ENCODE results near the gene KCNA10.

Gene KCNA10

DNA sequence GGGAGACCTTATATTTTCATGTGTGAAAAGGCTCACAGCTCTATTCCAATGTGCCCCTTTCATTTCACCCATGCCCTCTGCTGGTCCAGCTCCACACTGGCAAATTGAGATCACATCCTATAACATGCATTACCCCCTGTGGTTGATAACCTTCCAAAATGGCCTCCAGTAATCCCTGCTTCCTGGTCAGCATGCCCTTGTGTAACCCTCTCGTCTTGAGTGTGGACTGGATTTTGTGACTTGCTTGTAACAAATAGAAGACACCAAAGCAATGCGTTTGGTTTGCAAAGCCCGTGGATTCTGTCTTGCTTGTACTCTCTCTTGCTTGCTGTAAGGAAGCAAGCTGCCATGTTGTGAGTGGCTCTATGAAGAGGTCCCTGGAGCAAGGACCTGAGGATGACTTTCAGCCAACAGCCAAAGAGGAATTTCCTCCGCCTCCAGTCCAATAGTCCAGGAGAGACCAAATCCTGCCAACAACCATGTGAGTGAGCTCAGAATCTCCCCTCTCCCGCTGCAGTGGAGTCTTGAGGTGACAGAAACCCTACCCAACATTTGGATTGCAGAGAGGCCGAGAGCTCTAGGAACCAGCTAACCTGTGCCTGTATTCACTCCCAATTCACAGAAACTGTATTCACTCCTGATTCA lies 17.4 kb downstream of the KCNA10 start:
- no peak for DNase-seq (ENCODE audit: low read depth, low spot score)

DNA sequence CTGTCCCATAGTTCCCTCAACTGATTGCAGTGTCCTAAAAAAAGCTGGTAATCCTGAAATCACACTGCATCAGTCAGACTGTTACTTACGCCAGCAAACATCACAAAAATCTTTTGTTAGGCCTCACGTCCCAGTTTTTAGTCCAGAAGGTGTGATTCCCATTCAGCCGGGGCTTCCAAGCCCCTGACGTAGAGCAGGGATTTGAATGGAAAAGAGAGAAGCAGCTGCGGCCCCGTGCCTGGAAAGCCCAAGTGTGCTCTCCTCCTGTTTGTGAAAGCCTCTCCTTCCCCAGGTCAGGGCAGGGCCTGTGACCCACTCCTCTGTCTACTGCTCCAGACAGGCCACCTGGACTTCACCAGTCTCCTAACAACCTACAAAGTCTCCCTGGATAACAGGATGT lies 20.7 kb downstream of the KCNA10 start:
- no peak for DNase-seq (ENCODE audit: low read depth, low spot score)

DNA sequence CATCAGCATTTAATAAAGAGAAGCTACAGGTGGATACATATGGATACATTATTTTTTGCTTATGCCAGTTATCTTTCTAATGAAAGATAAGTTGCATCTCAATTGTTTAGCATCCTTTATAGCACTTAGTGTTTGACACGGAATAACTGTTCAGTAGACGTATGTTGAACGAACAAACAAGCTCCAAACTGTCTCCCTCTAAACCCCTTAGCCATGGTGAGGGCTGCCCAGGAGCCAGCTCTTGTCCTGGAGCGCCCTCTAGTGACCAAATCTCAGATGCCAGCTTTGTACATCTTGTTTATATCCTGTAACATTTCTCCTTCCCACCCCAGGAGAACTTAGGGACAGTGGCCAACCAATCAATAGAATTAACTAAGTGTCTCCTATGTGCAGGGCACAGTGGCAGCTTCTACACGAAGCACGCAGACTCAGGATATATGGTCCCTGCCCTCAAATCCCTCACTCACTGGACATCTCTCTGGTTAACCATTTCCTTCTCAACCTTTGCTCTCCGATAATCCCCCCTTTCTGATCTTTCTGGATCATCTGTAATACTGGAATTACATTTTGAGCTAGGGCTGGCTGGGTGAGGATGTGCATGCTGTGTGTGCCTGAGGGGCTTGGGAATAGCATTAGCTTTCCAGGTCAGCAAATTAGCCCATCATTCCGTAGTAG lies 22.9 kb downstream of the KCNA10 start:
- peak; percentile 56 for DNase-seq (ENCODE audit: low read depth, low spot score)

DNA sequence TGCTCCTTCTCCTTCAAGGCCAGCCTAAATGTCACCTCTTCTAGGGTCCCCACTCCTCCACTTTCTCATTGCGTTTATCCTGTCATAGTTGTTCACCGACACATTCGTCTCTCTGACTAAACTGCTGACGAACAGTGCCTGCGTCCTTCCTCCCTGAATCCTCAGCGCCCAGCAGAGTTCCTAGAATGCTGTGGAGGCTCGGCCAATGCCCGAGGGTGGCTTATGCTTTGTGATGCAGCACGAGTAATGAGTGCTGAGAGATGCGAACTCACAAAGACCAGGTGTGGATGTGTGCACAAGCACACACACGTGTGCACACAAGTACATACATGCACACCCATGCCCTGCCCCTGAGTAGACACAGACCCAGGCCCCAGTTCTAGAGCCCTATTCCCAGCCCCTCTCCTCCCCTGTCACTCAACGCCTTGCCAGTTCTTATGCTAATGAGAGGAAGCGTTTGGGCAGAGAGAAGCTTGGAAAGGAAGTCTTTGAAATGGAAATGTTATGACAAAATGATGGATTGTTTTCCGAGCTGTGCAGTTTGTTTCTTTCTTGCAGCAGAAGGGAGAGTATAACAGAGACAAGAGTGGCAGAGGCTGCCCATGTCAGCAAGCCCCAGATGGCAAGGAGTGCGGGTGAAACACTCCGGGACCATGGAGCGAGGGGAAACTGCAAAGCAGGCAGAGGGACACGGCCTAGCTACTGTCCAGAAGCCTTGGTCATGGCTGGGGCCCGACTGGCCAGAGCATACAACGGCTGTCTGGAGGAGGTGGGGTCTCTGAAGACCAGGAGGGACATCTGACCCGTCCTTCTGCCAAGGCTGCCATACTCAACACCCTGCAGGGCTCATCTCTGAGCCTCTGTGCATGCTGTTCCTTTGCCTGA lies 24.2 kb downstream of the KCNA10 start:
- DNase-seq (ENCODE audit: low read depth, low spot score) = no peak

DNA sequence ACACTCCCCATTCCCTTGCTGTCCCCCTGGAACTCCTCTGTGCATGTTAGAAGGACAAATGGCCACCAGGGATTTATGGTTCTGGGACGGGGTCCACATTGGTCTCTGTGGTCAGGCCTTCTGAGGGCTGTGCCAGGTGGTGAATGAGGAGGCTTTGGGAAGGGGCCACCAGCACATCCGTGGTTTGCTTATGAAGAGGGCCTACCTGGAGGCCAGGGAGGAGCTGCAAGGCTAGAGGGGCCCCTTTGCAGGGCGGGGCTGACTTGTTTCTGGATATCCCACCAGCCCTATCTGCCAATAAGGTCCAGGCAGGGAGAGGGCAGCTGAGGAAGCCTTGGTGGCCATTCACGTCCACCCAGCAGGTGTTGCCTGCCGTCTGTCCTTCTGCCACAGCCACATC lies 24.9 kb downstream of the KCNA10 start:
- no peak for DNase-seq (ENCODE audit: low read depth, low spot score)

DNA sequence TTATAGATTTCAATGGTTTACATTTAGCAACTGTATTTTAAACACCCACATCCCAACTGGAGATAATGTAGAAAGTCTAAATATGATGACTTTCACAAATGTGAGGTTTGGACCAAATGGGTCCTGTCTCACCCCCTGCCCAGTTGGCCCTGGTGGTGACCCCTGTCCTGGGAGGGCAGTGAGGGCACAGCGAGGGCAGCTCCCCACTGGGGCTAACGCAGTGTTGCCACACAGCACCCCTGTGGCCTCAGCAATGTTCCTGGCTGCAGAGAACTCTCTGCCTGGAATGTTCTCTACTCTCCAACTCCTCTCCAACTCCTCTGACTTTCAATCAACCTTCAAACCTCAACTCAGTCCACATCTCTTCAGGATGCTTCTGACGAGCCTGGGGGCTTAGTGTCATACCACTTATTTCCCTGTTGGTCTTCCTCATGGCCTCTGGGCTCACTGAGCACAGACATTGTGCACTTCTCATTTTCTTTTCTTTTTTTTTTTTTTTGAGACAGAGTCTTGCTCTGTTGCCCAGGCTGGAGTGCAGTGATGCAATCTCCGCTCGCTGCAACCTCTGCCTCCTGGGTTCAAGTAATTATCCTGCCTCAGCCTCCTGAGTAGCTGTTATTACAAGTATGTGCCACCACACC lies 25.8 kb downstream of the KCNA10 start:
- no peak for DNase-seq (ENCODE audit: low read depth, low spot score)

DNA sequence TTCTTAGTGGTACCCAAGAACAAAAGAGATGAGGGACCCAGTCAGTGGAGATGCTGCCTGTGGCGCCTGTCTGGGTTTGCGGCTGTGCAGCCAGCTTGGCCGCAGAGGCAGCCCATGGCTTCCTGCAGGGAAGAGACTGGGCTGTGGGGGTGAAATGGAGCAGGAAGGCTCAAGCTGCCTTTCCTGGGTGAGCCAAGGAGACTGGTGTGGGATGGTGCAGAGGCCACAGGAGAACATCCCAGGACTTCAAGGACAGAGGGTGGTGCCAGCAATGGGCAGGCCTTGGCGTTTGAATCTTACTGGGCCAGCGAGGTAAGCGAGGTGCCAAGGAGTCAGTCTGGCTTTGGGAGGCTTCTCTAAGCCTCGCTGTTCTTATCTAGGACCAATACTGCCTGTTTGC lies 26.4 kb downstream of the KCNA10 start:
- no peak for DNase-seq (ENCODE audit: low read depth, low spot score)

DNA sequence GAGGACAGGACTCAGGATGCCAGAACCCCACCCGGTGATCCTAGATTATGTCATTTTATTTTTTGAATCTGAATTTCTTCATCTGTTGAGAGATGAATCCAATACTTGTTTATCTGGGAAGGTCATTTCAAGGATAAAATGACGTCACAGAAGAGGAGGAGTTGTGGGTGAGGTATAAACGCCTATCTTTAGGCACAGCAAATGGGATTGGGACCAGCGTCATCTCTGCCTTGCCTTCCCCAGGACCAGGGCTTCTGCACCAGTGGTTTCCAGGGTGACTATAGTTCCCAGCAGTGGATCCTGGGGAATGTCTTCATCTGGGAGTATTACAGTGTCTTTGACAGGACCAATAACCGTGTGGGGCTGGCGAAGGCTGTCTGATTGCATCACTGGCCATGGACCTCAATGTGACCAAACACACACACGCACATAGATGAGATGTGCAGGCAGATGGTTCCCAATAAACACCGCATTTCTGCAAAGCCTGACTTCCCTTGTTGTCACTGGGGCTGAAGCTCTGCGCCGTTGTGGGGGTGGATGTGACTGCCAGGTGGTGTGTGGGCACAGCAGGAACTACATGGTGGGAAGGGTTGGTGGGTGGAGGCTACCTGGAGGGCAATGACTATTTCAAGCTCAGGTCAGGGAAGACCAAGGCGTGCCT lies 28.1 kb downstream of the KCNA10 start:
- DNase-seq (ENCODE audit: low read depth, low spot score) = no peak

DNA sequence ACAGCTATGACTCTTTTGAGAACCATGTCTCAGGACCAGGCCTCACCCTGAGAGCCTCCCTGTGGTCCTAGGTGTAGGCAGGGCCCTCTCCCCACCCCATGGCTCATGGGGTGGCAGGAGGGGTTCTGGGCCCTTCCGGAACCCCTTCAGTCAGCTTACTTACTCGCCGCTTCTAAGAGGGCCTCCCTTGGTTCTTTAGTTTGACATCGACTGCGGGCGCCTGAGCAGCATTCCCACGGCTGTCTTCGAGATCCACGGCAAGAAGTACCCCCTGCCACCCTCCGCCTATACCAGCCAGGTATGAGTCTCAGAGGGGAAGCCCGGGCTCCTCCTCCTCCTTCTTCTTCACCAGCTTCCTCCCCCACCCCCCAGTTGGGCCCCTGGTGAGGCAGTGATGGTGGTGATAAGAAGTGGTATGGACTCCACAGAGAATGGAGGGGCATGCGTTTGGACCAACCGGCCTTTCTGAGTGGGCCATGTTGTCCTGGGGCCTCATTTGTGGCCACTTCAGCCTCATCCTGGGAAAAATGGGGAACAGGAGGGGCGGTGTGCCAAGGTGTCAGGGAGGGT lies 28.9 kb downstream of the KCNA10 start:
- DNase-seq (ENCODE audit: low read depth, low spot score) = no peak

DNA sequence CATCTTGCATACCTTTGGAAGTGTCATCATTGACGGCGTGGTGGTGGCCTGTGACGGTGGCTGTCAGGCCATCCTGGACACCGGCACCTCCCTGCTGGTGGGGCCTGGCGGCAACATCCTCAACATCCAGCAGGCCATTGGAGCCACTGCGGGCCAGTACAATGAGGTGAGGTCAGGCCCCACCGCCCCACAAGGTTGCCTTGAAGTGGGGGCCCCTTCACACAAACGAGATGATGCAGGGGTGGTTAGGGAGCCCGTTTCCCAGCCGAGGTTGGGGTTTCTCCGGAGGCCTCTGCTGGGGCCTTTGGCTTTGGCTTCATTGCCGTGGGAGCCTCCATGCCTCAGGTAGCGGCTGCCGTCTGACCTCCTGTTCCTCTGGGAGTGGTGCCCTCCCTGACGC lies 29.6 kb downstream of the KCNA10 start:
- no peak for DNase-seq (ENCODE audit: low read depth, low spot score)

DNA sequence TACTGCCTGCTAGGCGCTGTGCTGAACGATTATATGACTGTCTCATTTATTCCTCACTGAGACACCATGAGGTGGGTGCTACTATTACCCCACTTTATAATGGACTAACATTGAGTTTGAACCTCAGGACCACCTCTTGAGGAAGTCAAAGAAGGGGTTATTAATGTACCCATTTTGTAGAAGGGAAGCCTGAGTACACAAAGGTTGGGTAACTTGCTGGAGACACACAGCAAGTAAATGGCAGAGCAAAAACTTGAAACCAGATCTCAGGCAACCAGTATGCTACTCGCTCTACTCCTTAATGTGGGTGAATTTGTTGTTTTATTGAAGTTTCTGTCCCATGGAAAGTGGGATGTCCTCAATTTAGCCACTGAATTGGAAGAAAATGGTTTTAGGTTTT lies 30.1 kb downstream of the KCNA10 start:
- no peak for DNase-seq (ENCODE audit: low read depth, low spot score)

DNA sequence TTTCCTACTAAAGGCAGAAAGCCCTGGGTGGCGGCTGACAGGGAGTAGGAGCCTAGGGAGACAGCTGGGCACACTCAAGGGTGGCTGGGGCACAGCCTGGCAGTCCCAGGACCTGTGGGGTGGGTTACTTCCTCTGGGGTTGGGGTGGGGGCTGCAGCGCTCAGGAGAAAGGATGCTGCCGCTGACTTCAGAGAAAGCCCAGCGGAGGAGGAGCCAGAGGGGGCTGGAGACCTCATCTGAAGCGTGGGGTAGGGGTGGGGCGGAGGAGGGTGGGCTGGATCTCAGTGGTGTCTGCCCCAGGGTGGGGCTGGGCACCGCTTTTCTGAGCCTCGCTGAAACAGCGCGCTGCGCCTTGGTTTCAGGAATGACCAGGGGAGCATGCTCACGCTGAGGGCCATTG lies 30.8 kb downstream of the KCNA10 start:
- DNase-seq (ENCODE audit: low read depth, low spot score) = no peak

DNA sequence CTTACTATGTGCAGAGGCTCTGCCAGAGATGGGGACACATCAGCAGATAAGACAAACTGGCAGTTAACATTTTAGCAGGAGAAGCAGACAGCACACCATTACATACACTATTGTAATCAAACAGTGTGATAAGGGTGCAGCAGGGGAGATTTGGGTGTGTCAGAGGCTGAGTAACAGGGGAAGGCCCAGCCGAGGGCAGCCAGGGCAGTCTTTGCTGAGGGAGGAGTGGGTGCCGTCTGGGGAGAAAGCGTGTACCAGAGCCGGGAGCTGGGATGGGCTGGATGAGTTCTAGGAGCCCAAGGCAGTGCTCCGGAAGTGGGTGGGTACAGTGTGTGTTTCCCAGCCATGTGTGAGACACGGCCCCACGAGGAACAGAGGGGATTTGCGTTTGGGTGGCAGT lies 31.2 kb downstream of the KCNA10 start:
- DNase-seq (ENCODE audit: low read depth, low spot score) = no peak

DNA sequence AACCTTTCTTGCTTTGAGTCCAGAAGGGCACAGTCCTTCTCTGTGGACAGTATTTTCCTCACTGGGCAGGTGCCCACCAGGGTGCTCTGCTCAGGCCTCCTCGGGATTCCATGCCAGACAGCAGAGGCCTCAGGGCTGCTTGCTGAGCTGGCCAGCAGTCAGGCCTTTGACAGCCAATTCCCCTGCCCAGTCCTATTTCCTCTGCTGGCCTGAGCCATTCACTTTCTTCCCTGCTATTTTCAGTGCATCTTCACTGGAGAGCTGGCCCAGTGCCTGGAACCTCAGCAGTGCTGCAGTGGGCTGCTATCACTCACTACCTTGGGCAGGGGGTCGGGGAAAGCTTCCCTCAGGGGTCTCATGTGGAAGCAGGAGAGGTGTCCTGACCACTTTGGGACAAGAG lies 33.2 kb downstream of the KCNA10 start:
- DNase-seq (ENCODE audit: low read depth, low spot score) = no peak

DNA sequence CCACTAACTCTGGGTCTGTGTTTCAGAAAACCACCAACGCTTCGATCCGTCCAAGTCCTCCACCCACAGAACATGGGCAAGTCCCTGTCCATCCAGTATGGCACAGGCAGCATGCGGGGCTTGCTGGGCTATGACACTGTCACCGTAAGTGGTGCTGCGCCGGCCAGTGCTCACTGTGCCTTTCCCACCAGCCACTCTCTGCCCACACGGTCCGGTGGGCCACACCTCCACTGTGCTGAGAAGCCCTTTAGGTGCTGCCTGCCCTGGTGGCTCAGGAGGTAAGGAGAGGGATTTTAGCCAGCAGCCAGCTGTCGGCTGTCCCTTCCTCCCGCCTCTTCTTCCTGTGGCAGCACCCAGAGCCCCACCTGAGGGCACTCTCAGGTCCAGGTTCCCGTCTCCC lies 34.2 kb downstream of the KCNA10 start:
- no peak for DNase-seq (ENCODE audit: low read depth, low spot score)

DNA sequence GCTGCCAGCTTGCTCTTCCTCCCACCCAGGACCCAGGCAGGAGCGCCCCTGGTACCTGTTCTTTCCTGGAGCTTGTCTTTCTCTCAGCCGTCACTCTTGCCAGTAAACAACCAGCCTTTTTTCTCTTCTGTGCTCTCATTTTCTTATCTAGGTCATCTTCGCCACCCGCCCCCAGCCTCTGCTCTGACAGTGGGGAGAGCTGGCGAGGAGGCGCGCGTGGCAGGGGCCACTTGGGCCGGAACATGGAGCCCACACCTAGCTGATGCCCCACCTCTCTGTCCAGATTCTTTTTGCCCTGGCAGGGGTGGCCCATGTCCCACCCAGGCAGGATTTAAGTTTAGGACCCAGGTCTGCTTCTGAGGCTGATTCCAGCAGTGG lies 35.7 kb downstream of the KCNA10 start:
- DNase-seq (ENCODE audit: low read depth, low spot score) = no peak

DNA sequence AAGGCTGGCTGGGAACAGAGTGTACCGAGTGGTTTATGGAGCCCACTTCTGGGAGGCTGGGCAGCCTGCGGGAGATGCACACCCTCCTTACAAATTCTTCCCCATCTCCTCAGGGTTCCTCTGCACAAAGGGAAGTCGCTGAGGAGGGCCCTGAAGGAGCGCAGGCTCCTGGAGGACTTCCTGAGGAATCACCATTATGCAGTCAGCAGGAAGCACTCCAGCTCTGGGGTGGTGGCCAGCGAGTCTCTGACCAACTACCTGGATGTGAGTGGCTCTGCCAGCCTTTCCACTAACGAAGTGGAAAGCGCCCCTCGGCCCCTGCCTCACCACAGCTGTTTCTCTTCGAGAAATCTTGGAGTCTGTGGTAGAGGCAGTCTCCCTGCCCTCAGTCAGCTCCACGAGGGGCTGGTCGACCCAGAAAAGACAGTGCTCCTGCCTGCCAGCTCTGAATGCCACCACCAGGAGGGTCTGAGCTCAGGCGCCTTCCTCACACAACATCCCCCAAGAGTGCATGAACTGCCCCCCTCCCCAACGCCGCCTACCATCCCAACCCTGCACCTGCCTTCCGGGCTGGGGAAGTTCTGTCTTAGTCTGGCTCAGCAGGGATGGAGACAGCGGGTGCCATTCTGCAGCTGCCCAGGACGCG lies 36.2 kb downstream of the KCNA10 start:
- no peak for DNase-seq (ENCODE audit: low read depth, low spot score)

DNA sequence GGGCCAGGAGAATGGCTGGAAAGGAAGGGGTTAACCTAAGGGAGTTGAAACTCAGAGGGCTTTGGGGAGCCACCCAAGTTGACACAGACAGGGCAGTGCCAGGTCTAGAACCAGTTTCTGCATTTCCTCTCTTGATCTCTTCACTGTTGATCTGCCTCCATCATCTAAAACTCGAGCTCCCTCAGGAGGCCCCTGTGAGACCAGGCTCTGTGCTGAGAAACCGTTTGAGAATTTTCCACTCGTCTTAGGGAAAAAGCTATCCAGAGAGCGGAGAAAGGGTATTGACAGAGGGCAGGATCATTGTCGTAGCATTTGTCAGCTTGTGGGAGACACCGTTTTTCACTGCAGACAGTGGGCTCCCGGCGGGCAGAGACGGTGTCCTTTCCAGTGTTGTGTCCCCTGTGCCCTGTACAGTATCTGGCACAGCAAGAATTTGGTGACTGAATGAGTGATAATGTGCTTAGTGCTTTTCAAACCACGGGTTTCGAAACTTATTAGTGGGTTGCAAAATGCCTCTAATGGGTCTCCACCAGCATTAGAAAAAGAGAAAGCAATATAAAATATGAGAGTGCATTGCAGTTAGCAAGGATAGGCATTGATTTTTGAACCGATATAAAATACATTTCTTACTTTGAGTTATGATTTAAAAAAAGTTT lies 36.9 kb downstream of the KCNA10 start:
- DNase-seq (ENCODE audit: low read depth, low spot score) = no peak

DNA sequence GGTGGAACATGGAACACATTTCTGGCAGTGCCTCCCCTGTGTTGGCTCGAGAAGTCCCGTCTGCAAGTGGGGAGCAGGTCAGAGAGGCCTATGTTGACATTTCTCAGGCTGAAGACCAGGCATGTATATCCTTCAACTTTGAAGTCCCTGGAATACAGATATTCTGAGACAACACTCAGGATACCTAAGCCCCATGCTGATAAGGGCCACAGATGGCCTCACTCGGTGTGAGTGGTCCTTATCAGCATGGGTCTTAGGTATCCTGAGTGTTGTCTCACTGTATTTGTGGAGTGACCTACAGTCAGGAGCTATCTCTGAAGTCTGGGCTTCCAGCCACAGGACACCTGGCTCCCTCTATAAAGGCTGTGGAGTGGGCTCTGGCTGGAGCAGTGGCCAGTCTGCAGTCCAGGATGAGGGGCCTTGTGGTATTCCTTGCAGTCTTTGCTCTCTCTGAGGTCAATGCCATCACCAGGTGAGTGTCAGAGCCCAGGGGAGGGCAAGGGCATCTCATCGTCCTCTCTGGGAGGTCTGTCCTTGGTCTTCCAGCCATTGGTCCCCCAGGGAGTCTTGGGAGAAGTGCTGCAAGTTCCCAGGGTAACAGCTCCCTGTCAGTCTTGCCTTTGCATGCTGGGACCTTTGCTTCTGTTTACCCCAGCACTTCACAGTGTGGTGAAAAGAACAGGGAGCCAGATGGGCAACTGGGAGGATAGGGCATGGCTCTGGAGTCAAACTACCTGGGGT lies 38.4 kb downstream of the KCNA10 start:
- no peak for DNase-seq (ENCODE audit: low read depth, low spot score)

DNA sequence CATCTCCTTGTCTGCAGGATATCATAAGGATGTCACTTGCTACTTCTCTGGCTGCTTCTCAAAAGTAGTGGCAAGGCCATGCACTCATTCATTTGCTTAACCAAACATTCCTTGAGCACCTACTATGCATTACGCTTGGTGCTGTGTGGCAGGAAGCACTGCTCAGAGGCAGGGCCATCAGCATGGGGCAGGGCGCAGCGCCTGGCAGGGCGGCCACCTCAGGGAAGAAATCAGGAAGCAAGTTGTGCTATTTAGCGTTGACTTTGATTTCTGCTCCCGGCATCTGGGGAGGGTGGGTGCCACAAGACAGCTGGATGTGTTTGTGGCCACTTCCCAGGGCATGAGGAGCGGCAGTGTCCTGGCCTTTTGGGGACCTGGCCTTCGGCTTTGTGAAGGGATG lies 40.1 kb downstream of the KCNA10 start:
- no peak for DNase-seq (ENCODE audit: low read depth, low spot score)

Data from activated naive CD8-positive, alpha-beta T cell treated with anti-CD3 and anti-CD28 coated beads, Interleukin-2, amount 50 U/mL, for 16 hours (primary cell).